K562 (cell line): ENCODE data around the gene ADCY1. TPM values are rescaled to one million over a fixed set of nuclear protein-coding genes. Genes with fewer than 3 reads are reported as not detected.

Experiments used
- ATAC-seq: fragments of 200-7000 bp; cut with Tn5 transposase; 3 replicates; pipeline ENCODE4 v1.9.1; 2020; ENCODE audit warnings: moderate library complexity
- BruUV-seq: library from RNA; stranded (reverse); fragments of 400-500 nt; replicated peaks from 2 replicates; lab custom pipeline; 2021; lab: Mats Ljungman, UMichigan
- CTCF ChIA-PET: fragments of 300-600 bp; formaldehyde crosslinking; extraction: SDS; loops from one replicate; lab custom pipeline; 2021; ENCODE audit warnings: low intra/inter-chr PET ratio; lab: Yijun Ruan, JAX
- POLR2A ChIA-PET: fragments of 300-600, 350-650 bp; sonication (Branson Sonifier 250); formaldehyde crosslinking; extraction: SDS; loops from one replicate; lab custom pipeline; 2021; ENCODE audit warnings: antibody characterized with exemption, inconsistent platforms; lab: Yijun Ruan, JAX
- DNase-seq, 4 experiments: peaks; one replicate each; pipeline versions ENCODE4 v3.0.0 to v3.0.0-alpha.2; 2011 to 2018; ENCODE audit warnings: low spot score in 3 of 4, mixed read lengths in 3 of 4; ENCODE audit errors: extremely low read depth in 1 of 4
- FAIRE-seq: peaks from 2 replicates; lab custom pipeline; 2011; peaks lifted over from hg19 to GRCh38; lab: Jason Lieb, UNC
- H2AFZ ChIP-seq: 2 replicates; pipeline ENCODE4 v1.6.0; 2011; ENCODE audit warnings: low read depth, low read length, control low read depth, inconsistent platforms
- H3K27ac ChIP-seq: fragments of 200-600 bp; 3 replicates; pipeline ENCODE4 v1.8.0; 2011; ENCODE audit warnings: low read depth, mild to moderate bottlenecking, control low read depth, inconsistent platforms, low read length, moderate library complexity, mixed read lengths; ENCODE audit errors: extremely low read depth
- H3K27me3 ChIP-seq, 2 experiments: fragments of 300-600 bp in 1 of 2; 2 replicates in 1 of 2; 3 replicates in 1 of 2; pipeline versions ENCODE4 v1.6.0 to v1.8.0; 2011; ENCODE audit warnings: inconsistent platforms in 2 of 2, low read length in 2 of 2, mild to moderate bottlenecking in 1 of 2, mixed read lengths in 1 of 2, moderate library complexity in 1 of 2; ENCODE audit not compliant: control insufficient read depth in 2 of 2, insufficient read depth in 2 of 2
- H3K36me3 ChIP-seq: fragments of 300-600 bp; 3 replicates; pipeline ENCODE4 v1.8.0; 2011; ENCODE audit warnings: mild to moderate bottlenecking, low read length, inconsistent platforms; ENCODE audit not compliant: control insufficient read depth, insufficient read depth
- H3K4me1 ChIP-seq, 2 experiments: fragments of 200-600 bp in 1 of 2; replicated peaks in 1 of 2; 2 replicates in 1 of 2; 3 replicates in 1 of 2; pipeline versions ENCODE4 v1.5.1 to v1.8.0; 2011; ENCODE audit warnings: inconsistent platforms in 2 of 2, low read length in 2 of 2, mild to moderate bottlenecking in 1 of 2, mixed read lengths in 1 of 2, moderate library complexity in 1 of 2; ENCODE audit not compliant: control insufficient read depth in 2 of 2, insufficient read depth in 2 of 2
- H3K4me2 ChIP-seq: 2 replicates; pipeline ENCODE4 v1.6.1; 2011; ENCODE audit warnings: low read length, control low read depth, inconsistent platforms, mixed read lengths; ENCODE audit not compliant: insufficient read depth
- H3K4me3 ChIP-seq: fragments of 200-600 bp; sonication (generic), shearing (Covaris generic); 2 replicates; pipeline ENCODE4 v1.5.1; 2016; ENCODE audit warnings: control low read depth, inconsistent platforms
- H3K79me2 ChIP-seq: fragments of 200-600 bp; 3 replicates; pipeline ENCODE4 v1.8.0; 2011; ENCODE audit warnings: low read length, inconsistent platforms; ENCODE audit not compliant: control insufficient read depth, insufficient read depth
- H3K9ac ChIP-seq, 2 experiments: 2 replicates each; pipeline versions ENCODE4 v1.6.0 to v1.6.1; 2011; ENCODE audit warnings: low read depth in 2 of 2, low read length in 2 of 2, control low read depth in 1 of 2, inconsistent platforms in 1 of 2, mild to moderate bottlenecking in 1 of 2, mixed read lengths in 1 of 2; ENCODE audit not compliant: insufficient read depth in 1 of 2
- H3K9me1 ChIP-seq: one replicate; pipeline ENCODE4 v1.6.0; 2011; ENCODE audit warnings: inconsistent platforms, mild to moderate bottlenecking, low read length, moderate library complexity; ENCODE audit not compliant: control insufficient read depth, insufficient read depth
- H3K9me3 ChIP-seq: replicated peaks from 2 replicates; pipeline ENCODE4 v1.5.1; 2011; ENCODE audit warnings: low read depth, low read length, inconsistent platforms; ENCODE audit not compliant: control insufficient read depth, insufficient read depth
- H4K20me1 ChIP-seq: replicated peaks from 2 replicates; pipeline ENCODE4 v1.6.1; 2011; ENCODE audit warnings: low read length, inconsistent platforms, mixed read lengths; ENCODE audit not compliant: control insufficient read depth, insufficient read depth
- GTF2F1 ChIP-seq: IDR thresholded peaks from 2 replicates; pipeline ENCODE4 v1.6.1; 2011; ENCODE audit warnings: low read depth, low read length, improper control_type of control experiment
- NFIC ChIP-seq: fragments of 450-650 bp; IDR thresholded peaks from 2 replicates; pipeline ENCODE4 v1.6.1; 2017; ENCODE audit warnings: mild to moderate bottlenecking, inconsistent platforms
- WGBS: fragments of 100-300 bp; shearing (Covaris generic); methylation state at CpG from one replicate; pipeline ENCODE4 v1.1.6; 2016; ENCODE audit warnings: low coverage, mixed read lengths; ENCODE audit not compliant: insufficient coverage; ENCODE audit errors: missing lambda C conversion rate; 5-methylcytosine and 5-hydroxymethylcytosine counted together
- in situ Hi-C: fragments of 300-500 bp; cut with MboI; formaldehyde crosslinking; loops from 4 replicates; pipeline ENCODE4 v1.15.0; 2018; ENCODE audit warnings: inconsistent platforms, mixed read lengths
- intact Hi-C: fragments of 100-400 bp; cut with micrococcal nuclease; formaldehyde crosslinking; loops from 2 replicates; pipeline ENCODE4 v1.14.2; 2022
- polyA plus RNA-seq, 8 experiments: library from polyadenylated mRNA; depleted of rRNA in 4 of 8; stranded (reverse) in 5 of 8; unstranded in 3 of 8; fragments of >200 nt; fragmentation: Nextera tagmentation in 2 of 8; fragmentation: Illumina TruSeq in 1 of 8; extraction: Ambion mirVana in 2 of 8; extraction: Trizol in 1 of 8; gene quantifications; 2 replicates each; pipeline versions ENCODE4 v1.2.1 to v1.2.3, GENCODE V29; 2011 to 2014; ENCODE audit warnings: inconsistent platforms in 1 of 8, missing spikeins in 1 of 8
- total RNA-seq, 7 experiments: library from RNA; depleted of rRNA in 6 of 7; stranded (reverse); fragments of >200 nt in 6 of 7; fragmentation: Illumina TruSeq in 2 of 7; extraction: Trizol in 2 of 7; gene quantifications; 2 replicates each; pipeline versions ENCODE4 v1.2.1 to v1.2.3, GENCODE V29; 2011 to 2021; ENCODE audit warnings: low replicate concordance in 1 of 7
- TF ChIP-seq, protein P1 (sequence below): fragments of 450-650 bp; IDR thresholded peaks from 2 replicates; pipeline ENCODE4 v1.6.1; 2016; ENCODE audit warnings: antibody characterized with exemption

Gene ADCY1
- total and polyA plus RNA-seq, 9 of the 15 experiments (the other 6 are each of a cell fraction or from before 2014, with no cell fraction given) = under 0.01 to 0.18 (median 0.10) TPM; not detected in 4

DNA sequence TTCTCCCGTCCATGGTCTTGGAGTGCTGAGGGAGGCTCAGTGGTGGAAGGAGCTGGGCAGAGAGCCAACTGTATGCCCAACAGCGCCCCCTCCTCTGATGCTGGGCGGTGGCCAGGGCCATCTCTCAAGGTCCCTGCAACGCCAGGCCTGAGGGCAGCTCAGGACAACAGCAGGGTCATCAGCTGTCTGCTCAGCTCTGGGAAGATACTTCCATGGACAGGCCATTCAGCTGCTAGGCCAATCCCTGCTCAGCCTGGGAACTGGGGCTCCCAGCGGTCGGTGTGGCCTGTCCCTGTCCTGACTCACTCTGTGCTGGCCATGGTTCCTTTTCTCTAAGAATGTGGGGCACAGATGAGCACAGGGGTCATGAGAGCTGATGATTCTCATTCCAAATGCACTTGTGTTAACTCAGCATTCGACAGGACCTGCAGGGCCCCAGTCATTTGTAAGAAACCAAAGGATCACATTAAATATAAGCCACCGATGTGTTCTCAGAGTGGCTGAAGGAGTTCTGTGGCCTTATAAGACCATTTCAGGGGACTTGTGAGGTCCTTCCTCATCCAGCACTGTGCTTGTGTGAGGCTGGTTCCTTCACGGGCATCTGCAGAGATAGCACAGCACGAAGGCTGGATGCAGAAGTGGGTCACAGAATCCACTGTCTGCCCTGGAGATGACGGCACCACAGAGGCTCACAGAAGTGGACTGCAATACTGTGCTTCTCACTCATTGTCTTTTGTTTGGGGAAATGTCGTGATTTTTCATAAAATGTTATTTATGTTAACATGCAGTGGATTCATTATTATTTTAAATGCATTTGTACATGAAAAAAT lies 73.0 kb downstream of the ADCY1 start:
- CTCF ChIA-PET = no interaction called here
- BruUV-seq = no TSS peak
- no peak overlapping the region for H3K4me3 ChIP-seq
- H3K79me2 ChIP-seq = no peaks in the 10 kb centered on the region
- FAIRE-seq (no peak), ATAC-seq (no peak; the same call in 1 of the 3 replicates), DNase-seq (no peak)
- H3K9me3 ChIP-seq = no peaks in the 10 kb centered on the region
- in situ Hi-C loops (no loop called here), intact Hi-C loops (no loop called here)
- H3K27ac ChIP-seq = no peak overlapping the region
- TF ChIP-seq GTF2F1 (no peak), NFIC (peak; percentile 53)
- TF ChIP-seq, protein P1, sequence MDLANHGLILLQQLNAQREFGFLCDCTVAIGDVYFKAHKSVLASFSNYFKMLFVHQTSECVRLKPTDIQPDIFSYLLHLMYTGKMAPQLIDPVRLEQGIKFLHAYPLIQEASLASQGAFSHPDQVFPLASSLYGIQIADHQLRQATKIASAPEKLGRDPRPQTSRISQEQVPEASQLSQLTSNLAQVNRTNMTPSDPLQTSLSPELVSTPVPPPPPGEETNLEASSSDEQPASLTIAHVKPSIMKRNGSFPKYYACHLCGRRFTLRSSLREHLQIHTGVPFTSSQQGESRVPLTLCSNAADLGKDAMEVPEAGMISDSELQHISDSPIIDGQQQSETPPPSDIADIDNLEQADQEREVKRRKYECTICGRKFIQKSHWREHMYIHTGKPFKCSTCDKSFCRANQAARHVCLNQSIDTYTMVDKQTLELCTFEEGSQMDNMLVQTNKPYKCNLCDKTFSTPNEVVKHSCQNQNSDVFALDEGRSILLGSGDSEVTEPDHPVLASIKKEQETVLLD = no peak
- 0% methylated on average over 12 of the region's 12 CpGs for WGBS
- H2AFZ ChIP-seq = no peak overlapping the region
- H3K4me2 ChIP-seq = no peak overlapping the region
- peaks cover 2 to 25% of the 10 kb centered on the region in 2 experiments; a peak in 2 of 5 replicates for H3K27me3 ChIP-seq
- no peak overlapping the region for H3K9ac ChIP-seq
- H3K9me1 ChIP-seq = no peaks in the 10 kb centered on the region
- H3K4me1 ChIP-seq = no peaks in the 10 kb centered on the region
- POLR2A ChIA-PET = no interaction called here
- H4K20me1 ChIP-seq = no peaks in the 10 kb centered on the region; the same call in 1 of the 2 replicates
- no peaks in the 10 kb centered on the region for H3K36me3 ChIP-seq
